ENCODE results near the gene FOXQ1. TPM values are rescaled to one million over a fixed set of nuclear protein-coding genes. Genes with fewer than 3 reads are reported as not detected.

FOXQ1 gene
- total and polyA plus RNA-seq, 2 of the 13 experiments (the other 11 are each of a cell fraction or from before 2014, with no cell fraction given) = 35.2 to 39.8 TPM

- no peak for TF ChIP-seq STAT6 (CRISPR knock-in tag; IDR thresholded peaks at IDR 0.05; ENCODE audit: borderline replicate concordance)
- TF ChIP-seq RXRA (CRISPR knock-in tag; IDR thresholded peaks at IDR 0.05) = no peak
- TF ChIP-seq TEAD2 (CRISPR knock-in tag; IDR thresholded peaks at IDR 0.05) = no peak
- TF ChIP-seq, protein P1, sequence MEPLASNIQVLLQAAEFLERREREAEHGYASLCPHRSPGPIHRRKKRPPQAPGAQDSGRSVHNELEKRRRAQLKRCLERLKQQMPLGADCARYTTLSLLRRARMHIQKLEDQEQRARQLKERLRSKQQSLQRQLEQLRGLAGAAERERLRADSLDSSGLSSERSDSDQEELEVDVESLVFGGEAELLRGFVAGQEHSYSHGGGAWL (CRISPR knock-in tag; IDR thresholded peaks at IDR 0.05) = no peak
- TF ChIP-seq, protein P2, sequence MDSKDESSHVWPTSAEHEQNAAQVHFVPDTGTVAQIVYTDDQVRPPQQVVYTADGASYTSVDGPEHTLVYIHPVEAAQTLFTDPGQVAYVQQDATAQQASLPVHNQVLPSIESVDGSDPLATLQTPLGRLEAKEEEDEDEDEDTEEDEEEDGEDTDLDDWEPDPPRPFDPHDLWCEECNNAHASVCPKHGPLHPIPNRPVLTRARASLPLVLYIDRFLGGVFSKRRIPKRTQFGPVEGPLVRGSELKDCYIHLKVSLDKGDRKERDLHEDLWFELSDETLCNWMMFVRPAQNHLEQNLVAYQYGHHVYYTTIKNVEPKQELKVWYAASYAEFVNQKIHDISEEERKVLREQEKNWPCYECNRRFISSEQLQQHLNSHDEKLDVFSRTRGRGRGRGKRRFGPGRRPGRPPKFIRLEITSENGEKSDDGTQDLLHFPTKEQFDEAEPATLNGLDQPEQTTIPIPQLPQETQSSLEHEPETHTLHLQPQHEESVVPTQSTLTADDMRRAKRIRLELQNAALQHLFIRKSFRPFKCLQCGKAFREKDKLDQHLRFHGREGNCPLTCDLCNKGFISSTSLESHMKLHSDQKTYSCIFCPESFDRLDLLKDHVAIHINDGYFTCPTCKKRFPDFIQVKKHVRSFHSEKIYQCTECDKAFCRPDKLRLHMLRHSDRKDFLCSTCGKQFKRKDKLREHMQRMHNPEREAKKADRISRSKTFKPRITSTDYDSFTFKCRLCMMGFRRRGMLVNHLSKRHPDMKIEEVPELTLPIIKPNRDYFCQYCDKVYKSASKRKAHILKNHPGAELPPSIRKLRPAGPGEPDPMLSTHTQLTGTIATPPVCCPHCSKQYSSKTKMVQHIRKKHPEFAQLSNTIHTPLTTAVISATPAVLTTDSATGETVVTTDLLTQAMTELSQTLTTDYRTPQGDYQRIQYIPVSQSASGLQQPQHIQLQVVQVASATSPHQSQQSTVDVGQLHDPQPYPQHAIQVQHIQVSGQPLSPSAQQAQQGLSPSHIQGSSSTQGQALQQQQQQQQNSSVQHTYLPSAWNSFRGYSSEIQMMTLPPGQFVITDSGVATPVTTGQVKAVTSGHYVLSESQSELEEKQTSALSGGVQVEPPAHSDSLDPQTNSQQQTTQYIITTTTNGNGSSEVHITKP (CRISPR knock-in tag; IDR thresholded peaks at IDR 0.05; ENCODE audit: low read depth) = no peak
- TF ChIP-seq, protein P3, sequence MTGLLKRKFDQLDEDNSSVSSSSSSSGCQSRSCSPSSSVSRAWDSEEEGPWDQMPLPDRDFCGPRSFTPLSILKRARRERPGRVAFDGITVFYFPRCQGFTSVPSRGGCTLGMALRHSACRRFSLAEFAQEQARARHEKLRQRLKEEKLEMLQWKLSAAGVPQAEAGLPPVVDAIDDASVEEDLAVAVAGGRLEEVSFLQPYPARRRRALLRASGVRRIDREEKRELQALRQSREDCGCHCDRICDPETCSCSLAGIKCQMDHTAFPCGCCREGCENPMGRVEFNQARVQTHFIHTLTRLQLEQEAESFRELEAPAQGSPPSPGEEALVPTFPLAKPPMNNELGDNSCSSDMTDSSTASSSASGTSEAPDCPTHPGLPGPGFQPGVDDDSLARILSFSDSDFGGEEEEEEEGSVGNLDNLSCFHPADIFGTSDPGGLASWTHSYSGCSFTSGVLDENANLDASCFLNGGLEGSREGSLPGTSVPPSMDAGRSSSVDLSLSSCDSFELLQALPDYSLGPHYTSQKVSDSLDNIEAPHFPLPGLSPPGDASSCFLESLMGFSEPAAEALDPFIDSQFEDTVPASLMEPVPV (CRISPR knock-in tag; IDR thresholded peaks at IDR 0.05) = no peak
- TF ChIP-seq ZNF7 (CRISPR knock-in tag; IDR thresholded peaks at IDR 0.05) = no peak
- TF ChIP-seq GFI1 (CRISPR knock-in tag; IDR thresholded peaks at IDR 0.05; ENCODE audit: borderline replicate concordance) = no peak
Measured at GRCh38 chr6:1295420-1295819, 16.5 kb upstream of the FOXQ1 start (continued).
